Spleen (tissue), 11 donors: Measurements from ENCODE around the gene MAMDC2. TPM values are rescaled to one million over a fixed set of nuclear protein-coding genes. Genes with fewer than 3 reads are reported as not detected.
A peak's percentile ranks its signal among the peaks of the same experiment; 100 is the strongest.

Experiments used
- DNase-seq: peaks from one replicate; pipeline ENCODE4 v3.0.0-alpha.2; 2020
- H3K27ac ChIP-seq, 8 donors: fragments of 200-600 bp; sonication (generic) in 7 of 8; 1 replicate in 4 of 8; 2 replicates in 4 of 8; pipeline versions ENCODE4 v1.5.0 to v1.8.0; 2016 to 2021; ENCODE audit warnings: inconsistent platforms in 4 of 8, mild to moderate bottlenecking in 4 of 8, moderate library complexity in 1 of 8
- H3K27me3 ChIP-seq, 7 donors: fragments of 200-600 bp; sonication (generic) in 6 of 7; replicated peaks in 1 of 7; 1 replicate in 4 of 7; 2 replicates in 3 of 7; pipeline versions ENCODE4 v1.5.0 to v1.8.0; 2016 to 2021; ENCODE audit warnings: inconsistent platforms in 3 of 7, mild to moderate bottlenecking in 1 of 7
- H3K36me3 ChIP-seq, 6 donors: fragments of 200-600 bp; sonication (generic) in 5 of 6; 1 replicate in 4 of 6; 2 replicates in 2 of 6; pipeline versions ENCODE4 v1.5.0 to v1.8.0; 2016 to 2021; ENCODE audit warnings: inconsistent platforms in 2 of 6
- H3K4me1 ChIP-seq, 6 donors: fragments of 200-600 bp; sonication (generic) in 5 of 6; 1 replicate in 3 of 6; 2 replicates in 3 of 6; pipeline versions ENCODE4 v1.5.0 to v1.8.0; 2016 to 2021; ENCODE audit warnings: inconsistent platforms in 3 of 6
- H3K4me3 ChIP-seq, 8 donors: fragments of 200-600 bp; sonication (generic) in 7 of 8; 1 replicate in 4 of 8; 2 replicates in 4 of 8; pipeline versions ENCODE4 v1.5.0 to v1.8.0; 2016 to 2021; ENCODE audit warnings: inconsistent platforms in 4 of 8, mild to moderate bottlenecking in 4 of 8, moderate library complexity in 2 of 8
- H3K9me3 ChIP-seq, 8 donors: fragments of 200-600 bp; sonication (generic) in 7 of 8; 1 replicate in 4 of 8; 2 replicates in 4 of 8; pipeline versions ENCODE4 v1.5.0 to v1.8.0; 2016 to 2021; ENCODE audit warnings: inconsistent platforms in 4 of 8
- POLR2A ChIP-seq, 3 donors: fragments of 450-650 bp; IDR thresholded peaks; one replicate each; pipeline ENCODE4 v1.5.1; 2017; ENCODE audit warnings: antibody characterized with exemption in 3 of 3, mild to moderate bottlenecking in 1 of 3
- POLR2AphosphoS5 ChIP-seq, 3 donors: sonication (generic); formaldehyde crosslinking; IDR thresholded peaks; one replicate each; pipeline ENCODE4 v1.5.1; 2017; ENCODE audit warnings: antibody characterized with exemption in 3 of 3
- WGBS, 5 donors: extraction: QIAGEN DNeasy Blood & Tissue Kit in 3 of 5; methylation state at CpG; one replicate each; pipeline versions ENCODE4 v1.1.5 to v1.1.7; 2013 to 2018; 5-methylcytosine and 5-hydroxymethylcytosine counted together
- intact Hi-C: fragments of 100-400 bp; cut with DNase I; formaldehyde crosslinking; loops from one replicate; pipeline ENCODE4 v1.15.0; 2023; ENCODE audit warnings: low total_unique reads
- polyA plus RNA-seq, 3 donors: library from polyadenylated mRNA; stranded (reverse); fragments of 200-250 nt; gene quantifications; one replicate each; pipeline ENCODE4 v1.2.1, GENCODE V29; 2013
- total RNA-seq, 7 donors: library from RNA; depleted of rRNA in 3 of 7; stranded (reverse); fragments of >200 nt in 3 of 7; fragmentation: NEBNext Ultra II Directional in 4 of 7; extraction: Animal tissue kit (Norgen Biotek cat#: 25700) in 4 of 7; gene quantifications; one replicate each; pipeline versions ENCODE4 v1.1.0 to v1.2.1, GENCODE V29; 2016 to 2021
- TF ChIP-seq, protein P1 (sequence below), 11 experiments: fragments of 200-600 bp in 7 of 11; fragments of 450-650 bp in 4 of 11; sonication (generic) in 4 of 11; IDR thresholded peaks in 8 of 11; conservative IDR thresholded peaks in 3 of 11; 1 replicate in 7 of 11; 2 replicates in 4 of 11; pipeline versions ENCODE4 v1.4.0 to v1.8.0; 2016 to 2021; ENCODE audit warnings: antibody characterized with exemption in 11 of 11, inconsistent platforms in 4 of 11, mild to moderate bottlenecking in 1 of 11
- donor health status: healthy with polysubstance abuse.
- donor health status: DM: no; HTN: no; CAD: no; lungs with moderate emphysema.
- donor health status: DM: no; HTN: no; CAD: no.
- donor health status: Bipolar disorder and iron deficiency.
- donor health status: healthy.
- donor health status: DM: no; HTN: no; CAD: no.
- donor health status: DM: yes; HTN: yes; CAD: no.

Gene MAMDC2
- total and polyA plus RNA-seq, 10 donors, result 1.5 to 65.5 (median 14.5) TPM

- no peak for DNase-seq
- H3K36me3 ChIP-seq, result no peaks in the 10 kb centered on the region
- peaks cover 0 to 19% (median 5%) of the 10 kb centered on the region in 6 donors for H3K4me1 ChIP-seq
- intact Hi-C loops, result no loop called here
- no peaks in the 10 kb centered on the region for H3K9me3 ChIP-seq
- H3K27ac ChIP-seq, result peak overlapping the region in 2 of 8 donors; percentile 32 to 43
- no peak overlapping the region for H3K4me3 ChIP-seq
- H3K27me3 ChIP-seq, result peaks cover 0 to 16% (median 0%) of the 10 kb centered on the region in 7 donors
- WGBS, 5 donors, result 80 to 94% (median 91%) methylated on average over 1 of the region's 1 CpG
- no peak for TF ChIP-seq POLR2AphosphoS5 (IDR thresholded peaks at IDR 0.05)
- TF ChIP-seq POLR2A (IDR thresholded peaks at IDR 0.05), result no peak
Observed at GRCh38 chr9:70052768-70053167, 9.1 kb downstream of the MAMDC2 start.

- DNase-seq, result no peak
- no peak overlapping the region for H3K4me3 ChIP-seq
- H3K9me3 ChIP-seq, result no peaks in the 10 kb centered on the region
- TF ChIP-seq POLR2AphosphoS5 (IDR thresholded peaks at IDR 0.05), result no peak
- no peak for TF ChIP-seq POLR2A (IDR thresholded peaks at IDR 0.05)
- WGBS, 5 donors, result 19 to 35% (median 27%) methylated on average over 2 of the region's 2 CpGs
- peaks cover 0 to 18% (median 4%) of the 10 kb centered on the region in 6 donors for H3K4me1 ChIP-seq
- peak overlapping the region in 3 of 8 donors; percentile 7 to 43 (median 32) for H3K27ac ChIP-seq
- intact Hi-C loops, result no loop called here
- H3K36me3 ChIP-seq, result no peaks in the 10 kb centered on the region
- peaks cover 0 to 8% (median 0%) of the 10 kb centered on the region in 7 donors for H3K27me3 ChIP-seq
Observed at GRCh38 chr9:70053864-70054263, 10.2 kb downstream of the MAMDC2 start.

DNA sequence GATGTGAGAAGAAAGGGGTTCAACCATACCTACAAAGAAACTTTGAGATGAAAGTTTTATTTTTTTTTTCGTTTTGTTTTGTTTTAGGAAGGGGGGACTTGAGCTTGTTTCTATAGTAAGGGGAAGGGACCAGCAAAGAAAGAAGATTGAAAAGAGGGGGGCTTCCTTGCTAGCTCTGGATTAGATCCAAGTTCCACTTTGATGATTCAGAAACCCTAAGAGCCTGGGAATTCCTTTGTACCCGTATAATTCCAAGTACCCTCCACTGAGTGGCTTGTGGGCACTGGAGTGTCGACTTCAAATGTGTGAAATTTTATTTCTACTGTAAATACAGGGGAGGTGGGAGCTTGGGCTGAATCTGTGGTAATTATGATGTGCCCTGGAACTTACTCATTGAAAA lies 10.9 kb downstream of the MAMDC2 start:
- no peak overlapping the region for H3K4me3 ChIP-seq
- intact Hi-C loops, result no loop called here
- WGBS, 5 donors, result 46 to 65% (median 56%) methylated on average over 3 of the region's 3 CpGs
- peaks cover 0 to 11% (median under 1%) of the 10 kb centered on the region in 6 donors for H3K4me1 ChIP-seq
- peak overlapping the region in 4 of 8 donors; percentile 1 to 53 (median 26) for H3K27ac ChIP-seq
- no peak for DNase-seq
- H3K9me3 ChIP-seq, result no peaks in the 10 kb centered on the region
- H3K36me3 ChIP-seq, result no peaks in the 10 kb centered on the region
- H3K27me3 ChIP-seq, result peaks cover 0 to 4% (median 0%) of the 10 kb centered on the region in 7 donors
- TF ChIP-seq POLR2AphosphoS5 (IDR thresholded peaks at IDR 0.05), result no peak
- TF ChIP-seq POLR2A (IDR thresholded peaks at IDR 0.05), result no peak
- TF ChIP-seq, protein P1, sequence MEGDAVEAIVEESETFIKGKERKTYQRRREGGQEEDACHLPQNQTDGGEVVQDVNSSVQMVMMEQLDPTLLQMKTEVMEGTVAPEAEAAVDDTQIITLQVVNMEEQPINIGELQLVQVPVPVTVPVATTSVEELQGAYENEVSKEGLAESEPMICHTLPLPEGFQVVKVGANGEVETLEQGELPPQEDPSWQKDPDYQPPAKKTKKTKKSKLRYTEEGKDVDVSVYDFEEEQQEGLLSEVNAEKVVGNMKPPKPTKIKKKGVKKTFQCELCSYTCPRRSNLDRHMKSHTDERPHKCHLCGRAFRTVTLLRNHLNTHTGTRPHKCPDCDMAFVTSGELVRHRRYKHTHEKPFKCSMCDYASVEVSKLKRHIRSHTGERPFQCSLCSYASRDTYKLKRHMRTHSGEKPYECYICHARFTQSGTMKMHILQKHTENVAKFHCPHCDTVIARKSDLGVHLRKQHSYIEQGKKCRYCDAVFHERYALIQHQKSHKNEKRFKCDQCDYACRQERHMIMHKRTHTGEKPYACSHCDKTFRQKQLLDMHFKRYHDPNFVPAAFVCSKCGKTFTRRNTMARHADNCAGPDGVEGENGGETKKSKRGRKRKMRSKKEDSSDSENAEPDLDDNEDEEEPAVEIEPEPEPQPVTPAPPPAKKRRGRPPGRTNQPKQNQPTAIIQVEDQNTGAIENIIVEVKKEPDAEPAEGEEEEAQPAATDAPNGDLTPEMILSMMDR (IDR thresholded peaks at IDR 0.05 in 8 of 11, conservative IDR thresholded peaks at IDR 0.05 in 3 of 11), result no peak

GRCh38 chr9:70055406-70056210 lies 12.0 kb downstream of the MAMDC2 start:
- Histone ChIP-seq H3K27me3 (no peaks in the 10 kb centered on the region), H3K9me3 (no peaks in the 10 kb centered on the region), H3K4me3 (no peak overlapping the region), H3K36me3 (no peaks in the 10 kb centered on the region), H3K27ac (peak overlapping the region in 3 of 8 donors; percentile 32 to 53 (median 39)), H3K4me1 (peaks cover 0 to 7% (median 0%) of the 10 kb centered on the region in 6 donors)
- 66 to 84% (median 75%) methylated on average over 3 of the region's 3 CpGs for WGBS, 5 donors
- intact Hi-C loops, result no loop called here
- DNase-seq, result no peak
- TF ChIP-seq, protein P1 (IDR thresholded peaks at IDR 0.05 in 8 of 11, conservative IDR thresholded peaks at IDR 0.05 in 3 of 11), result no peak

GRCh38 chr9:70056211-70056944 lies 12.7 kb downstream of the MAMDC2 start:
- H3K36me3 ChIP-seq, result no peaks in the 10 kb centered on the region
- no peaks in the 10 kb centered on the region for H3K27me3 ChIP-seq
- intact Hi-C loops, result no loop called here
- H3K4me1 ChIP-seq, result peaks cover 0 to 11% (median 0%) of the 10 kb centered on the region in 6 donors
- H3K4me3 ChIP-seq, result no peak overlapping the region
- H3K27ac ChIP-seq, result peak overlapping the region in 2 of 8 donors; percentile 27 to 32
- no peak for DNase-seq
- H3K9me3 ChIP-seq, result no peaks in the 10 kb centered on the region
- no peak for TF ChIP-seq POLR2A (IDR thresholded peaks at IDR 0.05)
- no peak for TF ChIP-seq POLR2AphosphoS5 (IDR thresholded peaks at IDR 0.05)
- TF ChIP-seq, protein P1 (IDR thresholded peaks at IDR 0.05 in 8 of 11, conservative IDR thresholded peaks at IDR 0.05 in 3 of 11), result no peak
- 86 to 92% (median 89%) methylated on average over 10 of the region's 10 CpGs for WGBS, 5 donors
